MM.1S (cell line): ENCODE results near the gene MAPK12.

Experiments used
- DNase-seq: peaks from one replicate; pipeline ENCODE4 v3.0.0-alpha.2; 2015
- H2AFZ ChIP-seq: fragments of 300-600 bp; sonication (generic); 2 replicates; pipeline ENCODE4 v1.6.0; 2016; ENCODE audit warnings: antibody characterized with exemption, low read length
- H3F3A ChIP-seq: fragments of 300-600 bp; sonication (generic); 2 replicates; pipeline ENCODE4 v1.6.1; 2016; ENCODE audit warnings: mild to moderate bottlenecking, antibody characterized with exemption, low read length, moderate library complexity, mixed read lengths; ENCODE audit not compliant: insufficient read depth
- H3K27ac ChIP-seq: fragments of 300-600 bp; sonication (generic); 2 replicates; pipeline ENCODE4 v1.5.1; 2016; ENCODE audit warnings: mild to moderate bottlenecking, low read length
- H3K27me3 ChIP-seq: fragments of 300-600 bp; sonication (generic); replicated peaks from 2 replicates; pipeline ENCODE4 v1.6.0; 2016; ENCODE audit warnings: low read length; ENCODE audit not compliant: insufficient read depth
- H3K36me3 ChIP-seq: fragments of 300-600 bp; sonication (generic); replicated peaks from 2 replicates; pipeline ENCODE4 v1.6.1; 2016; ENCODE audit warnings: mild to moderate bottlenecking, low read length, mixed read lengths; ENCODE audit not compliant: insufficient read depth
- H3K4me1 ChIP-seq: fragments of 300-600 bp; sonication (generic); 2 replicates; pipeline ENCODE4 v1.6.1; 2016; ENCODE audit warnings: low read length, mixed read lengths
- H3K4me2 ChIP-seq: fragments of 300-600 bp; sonication (generic); 2 replicates; pipeline ENCODE4 v1.6.0; 2016; ENCODE audit warnings: low read depth, low read length
- H3K4me3 ChIP-seq: fragments of 300-600 bp; sonication (generic); 2 replicates; pipeline ENCODE4 v1.5.1; 2016; ENCODE audit warnings: low read length, mixed read lengths
- H3K79me2 ChIP-seq: fragments of 300-600 bp; sonication (generic); 2 replicates; pipeline ENCODE4 v1.6.1; 2016; ENCODE audit warnings: mixed run types, low read length, mixed read lengths
- H3K9ac ChIP-seq: fragments of 300-600 bp; sonication (generic); 2 replicates; pipeline ENCODE4 v1.6.1; 2016; ENCODE audit warnings: low read length, mixed read lengths
- H3K9me2 ChIP-seq: fragments of 300-600 bp; sonication (generic); replicated peaks from 2 replicates; pipeline ENCODE4 v1.6.1; 2016; ENCODE audit warnings: mild to moderate bottlenecking, low read length, mixed read lengths; ENCODE audit not compliant: insufficient read depth
- H3K9me3 ChIP-seq: fragments of 300-600 bp; sonication (generic); replicated peaks from 2 replicates; pipeline ENCODE4 v1.6.1; 2016; ENCODE audit warnings: mild to moderate bottlenecking, low read length, mixed read lengths; ENCODE audit not compliant: insufficient read depth
- H4K20me1 ChIP-seq: fragments of 300-600 bp; sonication (generic); 2 replicates; pipeline ENCODE4 v1.6.1; 2016; ENCODE audit warnings: mild to moderate bottlenecking, low read length, moderate library complexity, mixed read lengths; ENCODE audit not compliant: insufficient read depth
- CTCF ChIP-seq: fragments of 300-600 bp; sonication (generic); IDR thresholded peaks from 2 replicates; pipeline ENCODE4 v1.5.1; 2016; ENCODE audit warnings: antibody characterized with exemption, low read length, mixed read lengths
- EZH2 ChIP-seq: fragments of 300-600 bp; sonication (generic); optimal IDR thresholded peaks from 2 replicates; pipeline ENCODE3; 2017; ENCODE audit warnings: low read depth, mild to moderate bottlenecking, antibody characterized with exemption, low read length, mixed read lengths
- EZH2phosphoT487 ChIP-seq: fragments of 300-600 bp; sonication (generic); IDR thresholded peaks from 2 replicates; pipeline ENCODE4 v1.6.1; 2018; ENCODE audit warnings: antibody characterized with exemption, low read length

Gene MAPK12

DNA sequence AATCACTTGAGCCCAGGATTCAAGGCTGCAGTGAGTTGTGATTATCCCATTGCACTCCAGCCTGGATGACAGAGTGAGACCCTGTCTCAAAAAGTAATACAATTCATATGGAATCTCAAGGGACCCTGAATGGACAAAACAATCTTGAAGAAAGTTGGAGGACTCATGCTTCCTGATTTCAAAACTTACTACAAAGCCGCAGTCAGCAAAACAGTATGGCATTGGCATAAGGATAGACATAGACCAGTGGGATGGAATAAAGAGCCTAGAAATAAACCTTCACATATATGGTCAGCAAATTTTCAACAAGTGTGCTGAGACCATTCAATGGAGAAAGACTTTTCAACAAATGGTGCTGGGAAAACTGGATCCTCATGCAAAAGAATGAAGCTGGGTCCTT is 58.2 kb downstream of the MAPK12 start:
- Histone ChIP-seq H3F3A (0 out of 2 replicates have a peak, but pooled peaks cover 6% of the 10 kb centered on the region), H3K36me3 (no peaks in the 10 kb centered on the region), H3K79me2 (peaks cover 17% of the 10 kb centered on the region), H3K9me3 (no peaks in the 10 kb centered on the region), H3K4me2 (no peak overlapping the region), H3K4me1 (peaks cover 7% of the 10 kb centered on the region; the same call in 1 of the 2 replicates), H3K9me2 (no peaks in the 10 kb centered on the region), H3K4me3 (no peak overlapping the region), H2AFZ (no peak overlapping the region), H3K27ac (no peak overlapping the region), H3K27me3 (no peaks in the 10 kb centered on the region), H3K9ac (no peak overlapping the region), H4K20me1 (no peaks in the 10 kb centered on the region)
- TF ChIP-seq CTCF (no peak), EZH2phosphoT487 (no peak), EZH2 (no peak)
- no peak for DNase-seq
